ENCODE measurements around the gene HRH4. TPM values are rescaled to one million over a fixed set of nuclear protein-coding genes. Genes with fewer than 3 reads are reported as not detected.

Gene HRH4
- total RNA-seq, 4 donors from 2014 or later, result 0.06 to 0.07 TPM; not detected in 2

DNA sequence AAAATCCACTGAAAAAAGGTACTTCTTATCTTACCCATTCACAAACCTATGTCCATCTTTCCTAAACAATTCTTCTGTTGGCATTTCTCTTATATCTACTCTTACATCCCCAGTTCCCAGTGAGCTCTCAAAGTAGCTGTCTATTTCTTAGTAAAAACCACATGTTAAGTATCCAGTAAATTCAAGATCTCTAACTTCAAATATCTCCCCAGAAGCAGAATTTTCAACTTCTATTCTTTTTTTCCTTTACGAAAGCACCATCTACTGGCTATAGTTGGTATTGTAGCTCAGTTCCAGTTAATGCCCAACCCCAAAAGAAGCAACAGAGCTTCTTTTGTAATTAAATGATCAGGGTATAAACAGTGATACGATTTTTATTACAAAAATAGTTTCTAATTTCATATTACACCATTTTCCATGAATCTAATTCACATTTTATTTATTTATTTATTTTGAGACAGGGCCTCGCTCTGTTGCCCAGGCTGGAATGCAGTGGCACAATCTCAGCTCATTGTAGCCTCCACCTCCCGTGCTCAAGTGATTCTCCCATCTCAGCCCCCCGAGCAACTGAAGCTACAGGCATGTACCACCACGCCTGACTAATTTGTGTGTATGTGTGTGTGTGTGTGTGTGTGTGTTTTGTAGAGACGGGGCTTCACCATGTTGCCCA lies 28.5 kb downstream of the HRH4 start:
- 38 to 46% methylated on average over 7 of the region's 7 CpGs for WGBS, 2 donors
- H3K4me3 ChIP-seq (ENCODE audit: low read depth, poor library complexity, severe bottlenecking), result no peak overlapping the region
- no peak for DNase-seq (ENCODE audit: low spot score in 2 of 2)
- intact Hi-C loops (cut with DNase I; ENCODE audit: low total_unique reads), result loop anchor here (10.0 kb wide), 1 partner anchor 124 kb away; no protein-coding TSS in a partner anchor
- TF ChIP-seq, protein P1, sequence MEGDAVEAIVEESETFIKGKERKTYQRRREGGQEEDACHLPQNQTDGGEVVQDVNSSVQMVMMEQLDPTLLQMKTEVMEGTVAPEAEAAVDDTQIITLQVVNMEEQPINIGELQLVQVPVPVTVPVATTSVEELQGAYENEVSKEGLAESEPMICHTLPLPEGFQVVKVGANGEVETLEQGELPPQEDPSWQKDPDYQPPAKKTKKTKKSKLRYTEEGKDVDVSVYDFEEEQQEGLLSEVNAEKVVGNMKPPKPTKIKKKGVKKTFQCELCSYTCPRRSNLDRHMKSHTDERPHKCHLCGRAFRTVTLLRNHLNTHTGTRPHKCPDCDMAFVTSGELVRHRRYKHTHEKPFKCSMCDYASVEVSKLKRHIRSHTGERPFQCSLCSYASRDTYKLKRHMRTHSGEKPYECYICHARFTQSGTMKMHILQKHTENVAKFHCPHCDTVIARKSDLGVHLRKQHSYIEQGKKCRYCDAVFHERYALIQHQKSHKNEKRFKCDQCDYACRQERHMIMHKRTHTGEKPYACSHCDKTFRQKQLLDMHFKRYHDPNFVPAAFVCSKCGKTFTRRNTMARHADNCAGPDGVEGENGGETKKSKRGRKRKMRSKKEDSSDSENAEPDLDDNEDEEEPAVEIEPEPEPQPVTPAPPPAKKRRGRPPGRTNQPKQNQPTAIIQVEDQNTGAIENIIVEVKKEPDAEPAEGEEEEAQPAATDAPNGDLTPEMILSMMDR (IDR thresholded peaks at IDR 0.05), result no peak
- no peak for TF ChIP-seq POLR2A (IDR thresholded peaks at IDR 0.05)

- WGBS, 2 donors, result 33 to 37% methylated on average over 4 of the region's 4 CpGs
- TF ChIP-seq, protein P1 (IDR thresholded peaks at IDR 0.05), result no peak
- no peak for TF ChIP-seq POLR2A (IDR thresholded peaks at IDR 0.05)
- DNase-seq (ENCODE audit: low spot score in 2 of 2), result no peak
- no peak overlapping the region for H3K4me3 ChIP-seq (ENCODE audit: low read depth, poor library complexity, severe bottlenecking)
- intact Hi-C loops (cut with DNase I; ENCODE audit: low total_unique reads), result no loop called here
These were observed 30.1 kb downstream of the HRH4 start for GRCh38 chr18:24490539-24490938.

- TF ChIP-seq, protein P1 (IDR thresholded peaks at IDR 0.05), result no peak
- no peak for TF ChIP-seq POLR2A (IDR thresholded peaks at IDR 0.05)
- H3K4me3 ChIP-seq (ENCODE audit: low read depth, poor library complexity, severe bottlenecking), result no peak overlapping the region
- WGBS, 2 donors, result 88 to 89% methylated on average over 21 of the region's 21 CpGs
- DNase-seq (ENCODE audit: low spot score in 2 of 2), result no peak
- intact Hi-C loops (cut with DNase I; ENCODE audit: low total_unique reads), result no loop called here
These were observed 31.7 kb downstream of the HRH4 start for GRCh38 chr18:24491927-24492834.

- DNase-seq (ENCODE audit: low spot score in 2 of 2), result no peak
- intact Hi-C loops (cut with DNase I; ENCODE audit: low total_unique reads), result no loop called here
- TF ChIP-seq, protein P1 (IDR thresholded peaks at IDR 0.05), result no peak
- no peak for TF ChIP-seq POLR2A (IDR thresholded peaks at IDR 0.05)
- 86 to 89% methylated on average over 2 of the region's 2 CpGs for WGBS, 2 donors
- H3K4me3 ChIP-seq (ENCODE audit: low read depth, poor library complexity, severe bottlenecking), result no peak overlapping the region
These were observed 34.1 kb downstream of the HRH4 start for GRCh38 chr18:24494586-24494985.

DNA sequence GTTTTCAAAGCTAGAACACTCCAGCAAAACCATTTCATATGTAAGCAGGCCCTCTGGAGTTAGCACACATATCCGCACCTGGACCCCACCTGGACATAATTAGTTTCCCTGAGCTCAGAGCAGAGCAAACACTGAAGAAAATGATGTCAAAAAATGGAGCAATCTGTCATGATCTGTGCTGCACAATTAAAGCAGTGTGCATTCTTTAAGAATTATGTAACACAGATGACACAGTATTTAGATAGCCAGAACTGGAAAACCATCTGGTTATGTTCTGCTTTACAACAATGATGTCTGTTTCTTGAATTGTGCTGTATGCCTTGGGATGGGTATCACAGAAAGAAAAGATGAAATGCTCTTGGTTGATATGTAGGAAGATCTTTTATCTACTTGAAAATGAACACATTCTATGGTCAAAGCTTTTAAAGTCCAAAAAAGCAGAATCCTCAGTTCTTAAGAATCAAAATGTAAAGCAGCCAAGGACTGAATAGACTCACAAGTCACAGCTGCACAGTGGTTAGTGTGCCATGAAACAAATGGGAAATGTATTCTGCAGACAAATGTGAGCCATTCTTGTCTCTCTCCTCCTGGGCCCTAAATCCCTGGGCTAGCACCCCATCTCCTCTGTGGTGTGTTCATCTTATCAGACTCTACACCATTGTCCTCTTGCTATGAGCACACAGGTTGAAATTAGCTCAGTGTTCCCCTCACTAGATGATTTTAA lies 36.8 kb downstream of the HRH4 start:
- TF ChIP-seq POLR2A (IDR thresholded peaks at IDR 0.05), result no peak
- no peak overlapping the region for H3K4me3 ChIP-seq (ENCODE audit: low read depth, poor library complexity, severe bottlenecking)
- WGBS, 2 donors, result 67 to 79% methylated on average over 1 of the region's 1 CpG
- DNase-seq (ENCODE audit: low spot score in 2 of 2), result no peak
- intact Hi-C loops (cut with DNase I; ENCODE audit: low total_unique reads), result no loop called here

GRCh38 chr18:24499814-24500213 lies 39.4 kb downstream of the HRH4 start:
- H3K4me3 ChIP-seq (ENCODE audit: low read depth, poor library complexity, severe bottlenecking), result no peak overlapping the region
- intact Hi-C loops (cut with DNase I; ENCODE audit: low total_unique reads), result no loop called here
- TF ChIP-seq, protein P1 (IDR thresholded peaks at IDR 0.05), result no peak
- TF ChIP-seq POLR2A (IDR thresholded peaks at IDR 0.05), result no peak
- WGBS, 2 donors, result 57 to 64% methylated on average over 5 of the region's 5 CpGs
- no peak for DNase-seq (ENCODE audit: low spot score in 2 of 2)

Data from lower leg skin (tissue), 4 donors.